Central memory CD8-positive, alpha-beta T cell (primary cell): ENCODE measurements around the gene STIM1.

Experiments used
- ATAC-seq: fragments of 150-1000 bp; cut with Tn5 transposase; replicated peaks from 2 replicates; pipeline ENCODE4 v1.10.0; 2022; ENCODE audit warnings: mild to moderate bottlenecking, moderate FRiP score, moderate number of reproducible peaks; ENCODE audit not compliant: poor library complexity, severe bottlenecking; ENCODE audit errors: extremely low read depth
- DNase-seq, 2 donors: peaks; one replicate each; pipeline ENCODE4 v3.0.0; 2021; ENCODE audit warnings: low spot score in 2 of 2
- H3K27ac Mint-ChIP-seq: one replicate; pipeline ENCODE4 v1.8.0; 2022; ENCODE audit warnings: low read depth, mild to moderate bottlenecking, moderate library complexity, mixed read lengths
- H3K27me3 Mint-ChIP-seq: one replicate; pipeline ENCODE4 v1.8.0; 2022; ENCODE audit warnings: mixed read lengths
- H3K36me3 Mint-ChIP-seq: one replicate; pipeline ENCODE4 v1.8.0; 2022; ENCODE audit warnings: mild to moderate bottlenecking, moderate library complexity, mixed read lengths; ENCODE audit not compliant: insufficient read depth
- H3K4me1 Mint-ChIP-seq: one replicate; pipeline ENCODE4 v1.8.0; 2022; ENCODE audit warnings: mixed read lengths
- H3K4me3 Mint-ChIP-seq: one replicate; pipeline ENCODE4 v1.8.0; 2022; ENCODE audit warnings: mild to moderate bottlenecking, moderate library complexity, mixed read lengths
- H3K9me3 Mint-ChIP-seq: one replicate; pipeline ENCODE4 v1.8.0; 2022; ENCODE audit warnings: mixed read lengths

The STIM1 gene

DNA sequence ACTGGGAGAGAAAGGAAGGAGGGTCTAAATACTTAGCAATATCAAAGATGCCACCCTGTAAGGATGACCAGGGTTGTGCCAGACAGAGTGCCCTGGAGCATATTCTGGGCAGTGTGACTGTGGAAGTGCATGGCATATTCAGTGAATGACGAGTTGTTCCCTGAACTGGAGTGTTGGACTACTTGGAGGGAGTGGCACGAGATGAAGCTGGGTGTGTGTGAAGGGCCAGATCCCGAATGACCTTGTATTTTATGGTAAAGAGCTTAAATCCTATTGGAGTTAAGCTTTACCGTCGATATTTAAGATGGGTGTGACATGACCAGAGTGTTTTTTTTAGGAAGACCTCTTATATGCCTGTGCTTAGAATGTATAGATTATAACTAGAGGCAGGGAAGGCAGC is 48.8 kb downstream of the STIM1 start:
- Mint-ChIP-seq H3K27me3 (no peaks in the 10 kb centered on the region), H3K36me3 (no peaks in the 10 kb centered on the region), H3K9me3 (no peaks in the 10 kb centered on the region), H3K4me1 (peaks cover 68% of the 10 kb centered on the region), H3K27ac (peak overlapping the region; percentile 66), H3K4me3 (peak overlapping the region; percentile 1)
- ATAC-seq (no peak), DNase-seq (no peak)

GRCh38 chr11:3905080-3905953 is 49.9 kb downstream of the STIM1 start:
- no peaks in the 10 kb centered on the region for H3K9me3 Mint-ChIP-seq
- no peaks in the 10 kb centered on the region for H3K27me3 Mint-ChIP-seq
- peak overlapping the region; percentile 0 for H3K4me3 Mint-ChIP-seq
- no peaks in the 10 kb centered on the region for H3K36me3 Mint-ChIP-seq
- ATAC-seq (peak; percentile 88), DNase-seq (peak in 1 of 2 donors; percentile 25)
- H3K27ac Mint-ChIP-seq, result peak overlapping the region; percentile 66
- peaks cover 75% of the 10 kb centered on the region for H3K4me1 Mint-ChIP-seq

- no peak for ATAC-seq
- Mint-ChIP-seq H3K9me3 (no peaks in the 10 kb centered on the region), H3K27ac (no peak overlapping the region), H3K36me3 (no peaks in the 10 kb centered on the region), H3K4me3 (no peak overlapping the region), H3K27me3 (no peaks in the 10 kb centered on the region), H3K4me1 (peaks cover 78% of the 10 kb centered on the region)
- DNase-seq, result no peak
Observed at GRCh38 chr11:3906166-3906565, 50.7 kb downstream of the STIM1 start.

DNA sequence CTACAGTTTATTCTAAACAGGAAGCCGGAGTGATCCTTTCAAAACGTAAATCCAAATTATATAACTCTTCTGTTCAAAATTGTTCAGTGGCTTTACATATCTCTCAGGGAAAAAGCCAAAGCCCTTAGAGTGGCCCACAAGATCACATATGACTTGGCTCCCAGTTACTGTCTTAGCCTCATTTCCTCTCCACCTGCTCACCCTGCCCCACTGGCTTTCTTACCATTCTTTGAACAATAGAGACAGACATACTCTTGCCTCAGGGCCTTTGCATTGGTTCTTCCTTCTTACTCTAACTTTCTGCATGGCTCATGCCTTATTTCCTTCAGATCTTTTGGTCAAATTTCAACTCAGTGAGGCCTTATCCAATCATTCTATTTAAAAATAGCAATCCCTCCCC is 52.1 kb downstream of the STIM1 start:
- H3K4me1 Mint-ChIP-seq, result peaks cover 77% of the 10 kb centered on the region
- no peak for DNase-seq
- H3K4me3 Mint-ChIP-seq, result no peak overlapping the region
- no peaks in the 10 kb centered on the region for H3K36me3 Mint-ChIP-seq
- no peaks in the 10 kb centered on the region for H3K9me3 Mint-ChIP-seq
- H3K27me3 Mint-ChIP-seq, result no peaks in the 10 kb centered on the region
- H3K27ac Mint-ChIP-seq, result peak overlapping the region; percentile 4
- ATAC-seq, result no peak

DNA sequence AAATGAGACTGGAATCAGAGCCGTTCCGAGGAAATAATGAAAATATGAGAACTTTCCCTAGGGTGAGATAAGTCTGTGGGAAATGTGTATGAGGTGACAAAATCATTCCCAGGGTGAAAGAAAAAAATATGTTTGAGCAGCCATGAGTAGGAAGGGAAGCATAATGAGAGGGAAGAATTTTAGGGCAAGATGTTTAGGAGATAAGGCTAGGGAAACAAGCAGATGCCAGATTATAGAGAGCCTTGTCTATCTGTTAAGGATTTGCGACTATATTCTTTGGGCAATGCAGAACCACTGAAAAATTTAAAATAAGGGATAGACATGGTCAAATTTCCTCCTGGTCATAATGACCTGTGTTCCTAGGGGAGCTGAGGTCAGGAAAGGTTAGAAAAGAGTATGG is 54.4 kb downstream of the STIM1 start:
- Mint-ChIP-seq H3K4me1 (peaks cover 76% of the 10 kb centered on the region), H3K36me3 (no peaks in the 10 kb centered on the region), H3K9me3 (no peaks in the 10 kb centered on the region), H3K27me3 (no peaks in the 10 kb centered on the region), H3K4me3 (no peak overlapping the region), H3K27ac (peak overlapping the region; percentile 26)
- DNase-seq, result no peak
- ATAC-seq, result no peak

- Mint-ChIP-seq H3K27ac (peak overlapping the region; percentile 56), H3K9me3 (no peaks in the 10 kb centered on the region), H3K4me1 (peaks cover 67% of the 10 kb centered on the region), H3K36me3 (no peaks in the 10 kb centered on the region), H3K4me3 (no peak overlapping the region), H3K27me3 (no peaks in the 10 kb centered on the region)
- ATAC-seq, result no peak
- DNase-seq, result no peak
Observed at GRCh38 chr11:3911908-3912505, 56.5 kb downstream of the STIM1 start.

GRCh38 chr11:3913921-3914320 is 58.5 kb downstream of the STIM1 start:
- H3K4me1 Mint-ChIP-seq, result peaks cover 73% of the 10 kb centered on the region
- H3K27ac Mint-ChIP-seq, result peak overlapping the region; percentile 56
- no peaks in the 10 kb centered on the region for H3K9me3 Mint-ChIP-seq
- DNase-seq, result no peak
- ATAC-seq, result no peak
- no peaks in the 10 kb centered on the region for H3K36me3 Mint-ChIP-seq
- no peak overlapping the region for H3K4me3 Mint-ChIP-seq
- no peaks in the 10 kb centered on the region for H3K27me3 Mint-ChIP-seq

DNA sequence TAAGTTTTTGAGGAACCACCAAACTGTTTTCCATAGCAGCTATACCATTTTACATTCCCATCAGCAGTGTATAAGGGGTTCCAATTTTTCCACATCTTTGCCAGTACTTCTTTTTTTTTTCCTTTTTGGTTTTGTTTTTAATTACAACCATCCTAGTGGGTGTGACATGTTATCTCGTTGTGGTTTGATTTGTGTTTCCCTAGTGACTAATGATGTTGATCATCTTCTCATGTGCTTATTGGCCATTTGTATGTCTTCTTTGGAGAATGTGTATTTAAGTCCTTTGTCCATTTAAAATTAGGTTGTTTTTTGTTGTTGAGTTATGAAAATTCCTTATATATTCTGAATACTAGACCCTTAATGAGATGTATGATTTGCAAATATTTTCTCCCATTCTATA is 59.3 kb downstream of the STIM1 start:
- Mint-ChIP-seq H3K4me1 (peaks cover 73% of the 10 kb centered on the region), H3K4me3 (no peak overlapping the region), H3K27me3 (no peaks in the 10 kb centered on the region), H3K9me3 (no peaks in the 10 kb centered on the region), H3K36me3 (peaks cover 4% of the 10 kb centered on the region), H3K27ac (peak overlapping the region; percentile 56)
- peak; percentile 53 for ATAC-seq
- no peak for DNase-seq

GRCh38 chr11:3916962-3917361 is 61.5 kb downstream of the STIM1 start:
- Mint-ChIP-seq H3K27me3 (no peaks in the 10 kb centered on the region), H3K4me1 (peaks cover 76% of the 10 kb centered on the region), H3K36me3 (peaks cover 4% of the 10 kb centered on the region), H3K9me3 (no peaks in the 10 kb centered on the region), H3K27ac (peak overlapping the region; percentile 41), H3K4me3 (peak overlapping the region; percentile 13)
- no peak for DNase-seq
- no peak for ATAC-seq

DNA sequence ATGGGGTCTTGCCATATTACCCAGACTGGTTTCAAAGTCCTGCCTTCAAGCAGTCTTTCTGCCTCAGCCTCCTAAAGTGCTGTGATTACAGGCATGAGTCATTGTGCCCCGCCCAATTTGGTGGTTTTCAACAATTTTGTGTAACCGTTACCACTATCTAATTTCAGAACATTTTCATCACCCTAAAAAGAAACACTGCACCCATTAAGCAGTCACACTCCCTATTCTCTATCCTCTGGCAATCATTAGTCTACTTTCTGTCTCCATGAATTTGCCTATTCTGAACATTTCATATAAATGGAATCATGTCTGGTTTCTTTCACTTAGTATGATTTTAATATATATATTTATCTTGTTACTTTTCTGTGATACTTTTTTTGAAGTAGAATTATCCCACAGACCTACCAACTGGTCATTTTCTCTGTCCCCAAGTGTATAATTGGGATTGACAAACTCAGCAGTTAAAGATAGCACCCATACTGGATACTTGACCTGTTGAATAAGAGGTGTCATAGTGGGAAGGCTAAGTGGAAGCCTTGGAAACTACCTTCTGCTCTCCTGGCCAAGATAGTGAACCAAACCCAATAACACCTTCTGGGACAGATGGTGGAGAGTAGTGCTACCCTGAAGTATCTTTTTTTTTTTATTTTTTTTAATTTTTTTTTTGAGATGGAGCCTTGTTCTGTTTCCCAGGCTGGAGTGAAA is 64.8 kb downstream of the STIM1 start:
- H3K36me3 Mint-ChIP-seq, result peaks cover 4% of the 10 kb centered on the region
- no peaks in the 10 kb centered on the region for H3K9me3 Mint-ChIP-seq
- peak overlapping the region; percentile 27 for H3K4me3 Mint-ChIP-seq
- H3K4me1 Mint-ChIP-seq, result peaks cover 53% of the 10 kb centered on the region
- peak in 1 of 2 donors; percentile 42 for DNase-seq
- peak; percentile 88 for ATAC-seq
- H3K27ac Mint-ChIP-seq, result peak overlapping the region; percentile 59
- H3K27me3 Mint-ChIP-seq, result no peaks in the 10 kb centered on the region

DNA sequence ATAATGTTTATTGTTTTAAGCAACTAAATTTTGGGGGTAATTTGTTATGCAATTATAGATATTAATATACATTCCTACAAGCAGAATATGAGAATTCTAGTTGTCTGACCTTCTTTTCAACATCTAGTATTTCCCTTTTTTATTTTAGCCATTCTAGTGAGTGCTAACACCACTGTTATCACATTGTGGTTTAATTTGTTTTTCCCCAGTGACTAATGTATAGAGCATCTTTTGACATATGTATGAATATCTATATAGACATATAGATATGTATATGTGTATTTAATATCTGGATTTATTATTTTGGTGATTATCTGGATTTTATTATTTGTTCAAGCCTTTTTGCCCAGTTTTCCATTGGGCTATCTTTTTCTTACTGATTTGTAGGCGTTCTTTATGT is 66.6 kb downstream of the STIM1 start:
- Mint-ChIP-seq H3K27ac (no peak overlapping the region), H3K27me3 (no peaks in the 10 kb centered on the region), H3K4me3 (no peak overlapping the region), H3K9me3 (no peaks in the 10 kb centered on the region), H3K4me1 (peaks cover 56% of the 10 kb centered on the region), H3K36me3 (peaks cover 4% of the 10 kb centered on the region)
- ATAC-seq (no peak), DNase-seq (no peak)

DNA sequence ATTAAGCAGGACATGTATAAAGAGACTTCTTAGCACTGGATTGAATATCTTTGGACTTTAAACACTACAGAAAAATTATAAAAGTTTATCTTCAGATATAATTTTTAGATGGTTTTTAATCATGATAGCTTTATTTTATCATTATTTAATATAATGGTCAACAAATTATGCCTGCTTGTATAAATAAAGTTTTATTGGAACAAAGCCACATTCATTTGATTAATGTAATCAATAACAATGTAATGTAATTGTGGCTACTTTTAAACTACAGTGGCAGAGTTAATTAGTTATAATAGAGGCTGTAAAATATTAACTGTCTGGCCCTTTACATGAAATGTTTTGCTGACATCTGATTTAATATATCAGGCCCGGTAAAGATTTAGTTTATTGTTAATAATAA is 70.0 kb downstream of the STIM1 start:
- Mint-ChIP-seq H3K4me1 (peaks cover 52% of the 10 kb centered on the region), H3K9me3 (no peaks in the 10 kb centered on the region), H3K4me3 (no peak overlapping the region), H3K27ac (no peak overlapping the region), H3K27me3 (no peaks in the 10 kb centered on the region), H3K36me3 (peaks cover 3% of the 10 kb centered on the region)
- DNase-seq (no peak), ATAC-seq (no peak)
